ENCODE data around the gene DPPA3. TPM values are rescaled to one million over a fixed set of nuclear protein-coding genes. Genes with fewer than 3 reads are reported as not detected.

The DPPA3 gene
- total RNA-seq, 4 donors from 2014 or later: not detected

DNA sequence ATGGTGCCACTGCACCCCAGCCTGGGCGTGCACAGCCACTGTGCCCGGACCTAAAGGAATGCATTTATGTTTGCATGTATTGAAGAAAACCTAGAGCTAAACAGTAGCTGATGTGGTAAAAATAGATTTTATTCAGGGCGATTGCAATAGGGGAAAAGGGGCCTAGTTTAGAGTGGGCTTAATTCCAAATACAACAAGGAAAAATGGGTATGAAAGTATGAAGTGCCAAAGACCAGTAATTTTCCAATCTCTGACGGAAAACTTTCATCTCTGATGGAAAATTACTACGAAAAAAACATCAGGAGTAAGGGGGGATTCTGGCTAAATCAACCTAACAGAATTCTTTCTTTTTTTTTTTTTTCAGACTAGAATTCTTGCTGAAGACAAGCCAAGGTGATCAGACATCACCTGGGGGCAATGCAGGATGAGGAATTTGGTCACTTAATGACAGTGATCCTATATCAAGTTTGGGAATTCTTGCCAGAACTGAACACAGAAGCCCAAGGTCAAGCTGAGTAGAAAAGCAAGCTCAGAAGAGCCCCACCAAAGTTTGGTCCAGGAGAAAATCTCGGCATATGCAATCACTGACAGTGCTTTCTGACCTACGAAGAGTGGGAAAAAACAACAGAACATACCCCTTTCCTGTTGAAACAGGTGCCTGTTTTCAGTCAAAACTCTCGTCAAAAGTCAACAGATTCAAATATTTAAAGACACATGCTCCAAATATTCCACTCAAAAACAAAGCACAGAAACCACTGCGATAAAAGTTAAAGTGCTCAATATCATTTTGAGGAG lies 31.8 kb upstream of the DPPA3 start:
- in situ Hi-C loops (cut with MboI; ENCODE audit: low pct_ligation_motif_present in 1 of 4, low pct_unique_long_range_greater_than_20kb in 1 of 4, low sequenced_read_pairs in 3 of 4): no loop called here
- H3K27me3 ChIP-seq: no peaks in the 10 kb centered on the region
- DNase-seq: no peak

DNA sequence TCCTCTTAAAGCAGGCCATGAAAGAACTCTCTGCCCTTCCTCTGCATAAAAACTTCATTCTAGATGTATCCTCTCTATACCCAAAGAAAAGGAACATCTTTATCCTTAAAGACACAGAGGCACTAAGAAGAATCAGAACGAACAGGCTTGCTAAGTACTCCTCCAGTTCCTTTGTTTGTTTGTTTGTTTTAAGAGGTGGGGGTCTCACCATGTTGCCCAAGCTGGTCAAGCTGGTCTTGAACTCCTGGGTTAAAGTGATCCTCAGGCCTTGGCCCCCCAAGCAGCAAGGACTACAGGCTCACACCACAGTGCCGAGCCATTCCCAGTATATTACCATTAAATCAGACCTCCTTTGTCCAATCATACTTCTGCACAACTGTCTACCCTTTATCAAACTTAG lies 29.7 kb upstream of the DPPA3 start:
- Histone ChIP-seq H3K4me1 (no peaks in the 10 kb centered on the region), H3K4me3 (no peak overlapping the region), H3K36me3 (no peaks in the 10 kb centered on the region), H3K9me3 (no peaks in the 10 kb centered on the region), H3K27ac (no peak overlapping the region), H3K27me3 (no peaks in the 10 kb centered on the region)
- WGBS, 2 donors (ENCODE audit: low coverage in 1 of 2): 56% methylated on average over 2 of the region's 2 CpGs
- TF ChIP-seq EP300 (IDR thresholded peaks at IDR 0.05; ENCODE audit: low read depth) (no peak), POLR2AphosphoS5 (IDR thresholded peaks at IDR 0.05) (no peak), POLR2A (IDR thresholded peaks at IDR 0.05) (no peak)
- TF ChIP-seq, protein P1, sequence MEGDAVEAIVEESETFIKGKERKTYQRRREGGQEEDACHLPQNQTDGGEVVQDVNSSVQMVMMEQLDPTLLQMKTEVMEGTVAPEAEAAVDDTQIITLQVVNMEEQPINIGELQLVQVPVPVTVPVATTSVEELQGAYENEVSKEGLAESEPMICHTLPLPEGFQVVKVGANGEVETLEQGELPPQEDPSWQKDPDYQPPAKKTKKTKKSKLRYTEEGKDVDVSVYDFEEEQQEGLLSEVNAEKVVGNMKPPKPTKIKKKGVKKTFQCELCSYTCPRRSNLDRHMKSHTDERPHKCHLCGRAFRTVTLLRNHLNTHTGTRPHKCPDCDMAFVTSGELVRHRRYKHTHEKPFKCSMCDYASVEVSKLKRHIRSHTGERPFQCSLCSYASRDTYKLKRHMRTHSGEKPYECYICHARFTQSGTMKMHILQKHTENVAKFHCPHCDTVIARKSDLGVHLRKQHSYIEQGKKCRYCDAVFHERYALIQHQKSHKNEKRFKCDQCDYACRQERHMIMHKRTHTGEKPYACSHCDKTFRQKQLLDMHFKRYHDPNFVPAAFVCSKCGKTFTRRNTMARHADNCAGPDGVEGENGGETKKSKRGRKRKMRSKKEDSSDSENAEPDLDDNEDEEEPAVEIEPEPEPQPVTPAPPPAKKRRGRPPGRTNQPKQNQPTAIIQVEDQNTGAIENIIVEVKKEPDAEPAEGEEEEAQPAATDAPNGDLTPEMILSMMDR (IDR thresholded peaks at IDR 0.05): no peak
- no peak for DNase-seq
- in situ Hi-C loops (cut with MboI; ENCODE audit: low pct_ligation_motif_present in 1 of 4, low pct_unique_long_range_greater_than_20kb in 1 of 4, low sequenced_read_pairs in 3 of 4): no loop called here
- intact Hi-C loops (cut with DNase I; ENCODE audit: low total_unique reads): no loop called here

More for the DNA sequence above, 31.8 kb upstream of the DPPA3 start:
- H3K27ac ChIP-seq: no peak overlapping the region
- intact Hi-C loops (cut with DNase I; ENCODE audit: low total_unique reads): no loop called here
- H3K4me3 ChIP-seq: no peak overlapping the region
- H3K36me3 ChIP-seq: no peaks in the 10 kb centered on the region
- no peak for TF ChIP-seq POLR2AphosphoS5 (IDR thresholded peaks at IDR 0.05)
- TF ChIP-seq POLR2A (IDR thresholded peaks at IDR 0.05): no peak
- TF ChIP-seq EP300 (IDR thresholded peaks at IDR 0.05; ENCODE audit: low read depth): no peak
- TF ChIP-seq, protein P1 (IDR thresholded peaks at IDR 0.05): no peak
- H3K9me3 ChIP-seq: no peaks in the 10 kb centered on the region
- no peaks in the 10 kb centered on the region for H3K4me1 ChIP-seq
- 43 to 54% methylated on average over 8 to 9 of the region's 9 CpGs for WGBS, 2 donors (ENCODE audit: low coverage in 1 of 2)

DNA sequence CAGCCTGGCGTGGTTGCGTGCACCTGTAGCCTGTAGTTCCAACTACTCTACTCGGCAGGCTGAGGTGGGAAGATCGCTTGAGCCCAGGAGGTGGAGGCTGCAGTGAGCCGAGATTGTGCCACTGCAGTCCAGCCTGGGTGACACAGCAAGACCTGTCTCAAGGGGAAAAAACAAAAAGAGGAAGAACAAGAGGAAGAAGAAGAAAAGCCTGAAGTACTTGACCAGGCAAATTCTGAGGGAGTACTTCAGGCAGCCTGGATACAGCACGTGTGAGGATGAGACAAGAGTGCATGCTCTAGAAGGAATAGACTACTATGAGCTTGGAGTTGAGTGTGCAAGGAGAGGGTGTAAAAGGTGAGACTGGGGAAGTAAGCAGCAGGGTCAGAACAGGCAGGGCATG lies 17.4 kb upstream of the DPPA3 start:
- Histone ChIP-seq H3K9me3 (no peaks in the 10 kb centered on the region), H3K27me3 (no peaks in the 10 kb centered on the region), H3K4me1 (no peaks in the 10 kb centered on the region), H3K27ac (no peak overlapping the region), H3K4me3 (no peak overlapping the region), H3K36me3 (no peaks in the 10 kb centered on the region)
- no peak for DNase-seq
- in situ Hi-C loops (cut with MboI; ENCODE audit: low pct_ligation_motif_present in 1 of 4, low pct_unique_long_range_greater_than_20kb in 1 of 4, low sequenced_read_pairs in 3 of 4) (no loop called here), intact Hi-C loops (cut with DNase I; ENCODE audit: low total_unique reads) (no loop called here)
- TF ChIP-seq, protein P1 (IDR thresholded peaks at IDR 0.05): no peak
- TF ChIP-seq POLR2A (IDR thresholded peaks at IDR 0.05) (no peak), POLR2AphosphoS5 (IDR thresholded peaks at IDR 0.05) (no peak), EP300 (IDR thresholded peaks at IDR 0.05; ENCODE audit: low read depth) (no peak)
- 78 to 81% methylated on average over 6 of the region's 6 CpGs for WGBS, 2 donors (ENCODE audit: low coverage in 1 of 2)

DNA sequence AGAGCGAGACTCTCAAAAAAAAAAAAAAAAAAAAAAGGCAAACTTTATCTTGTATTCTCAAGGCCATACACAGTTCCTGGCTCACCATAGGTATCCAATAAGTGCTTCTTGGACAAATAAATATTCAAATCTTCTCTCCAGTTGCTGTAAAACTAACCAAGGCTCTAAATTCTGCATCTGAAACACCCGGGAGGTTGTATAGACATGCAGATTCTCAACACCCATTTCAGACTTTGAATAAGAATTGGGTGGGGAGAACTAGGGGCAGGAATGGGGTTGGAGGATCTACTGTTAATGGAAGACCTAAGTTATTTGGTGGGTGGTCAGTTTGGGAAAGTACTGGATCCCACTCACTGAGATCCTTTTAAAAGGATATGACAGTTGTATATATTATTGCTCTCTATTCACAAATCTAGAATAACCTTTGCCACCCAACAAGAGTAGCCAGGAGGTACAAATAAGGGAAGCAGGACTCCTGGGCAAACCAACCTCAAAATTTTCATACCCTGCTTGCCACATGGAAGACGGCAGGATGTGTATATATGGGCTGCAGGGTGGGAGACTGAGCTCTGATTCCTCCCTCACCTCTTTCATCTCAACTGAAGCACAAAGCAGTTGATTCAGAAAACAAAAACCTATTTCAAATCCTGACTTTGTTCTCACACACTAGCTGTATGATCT lies 16.5 kb upstream of the DPPA3 start:
- Histone ChIP-seq H3K4me1 (no peaks in the 10 kb centered on the region), H3K27me3 (no peaks in the 10 kb centered on the region), H3K9me3 (no peaks in the 10 kb centered on the region), H3K36me3 (no peaks in the 10 kb centered on the region), H3K27ac (no peak overlapping the region), H3K4me3 (no peak overlapping the region)
- TF ChIP-seq, protein P1 (IDR thresholded peaks at IDR 0.05): no peak
- TF ChIP-seq POLR2A (IDR thresholded peaks at IDR 0.05) (no peak), POLR2AphosphoS5 (IDR thresholded peaks at IDR 0.05) (no peak), EP300 (IDR thresholded peaks at IDR 0.05; ENCODE audit: low read depth) (no peak)
- 61 to 64% methylated on average over 3 of the region's 3 CpGs for WGBS, 2 donors (ENCODE audit: low coverage in 1 of 2)
- intact Hi-C loops (cut with DNase I; ENCODE audit: low total_unique reads) (no loop called here), in situ Hi-C loops (cut with MboI; ENCODE audit: low pct_ligation_motif_present in 1 of 4, low pct_unique_long_range_greater_than_20kb in 1 of 4, low sequenced_read_pairs in 3 of 4) (no loop called here)
- no peak for DNase-seq
